Right renal pelvis (tissue), 4 donors: ENCODE data around the gene BCKDK. TPM values are rescaled to one million over a fixed set of nuclear protein-coding genes. Genes with fewer than 3 reads are reported as not detected.

Experiments
- polyA plus RNA-seq, 4 donors: library from polyadenylated mRNA; unstranded; fragments of 120-200 nt; gene quantifications; one replicate each; pipeline ENCODE4 v1.2.1, GENCODE V29; 2013; ENCODE audit not compliant: insufficient read length in 4 of 4

The BCKDK gene
- polyA plus RNA-seq, 4 donors = 32.9 to 50.8 (median 35.8) TPM

Other genes starting within 250 kb of the BCKDK start
- 10 to 100 TPM; 39.5 to 50.6 (median 42.1) TPM for gene BCL7C, start 214.3 kb upstream of the BCKDK start, polyA plus RNA-seq
- 1 to 10 TPM; 6.6 to 7.5 (median 7.3) TPM for gene CTF1, start 211.8 kb upstream of the BCKDK start, polyA plus RNA-seq
- gene FBXL19, start 184.8 kb upstream of the BCKDK start, polyA plus RNA-seq = 10 to 100 TPM; 18.4 to 33.3 (median 23.6) TPM
- gene ORAI3, start 159.3 kb upstream of the BCKDK start, polyA plus RNA-seq = 10 to 100 TPM; 18.9 to 24.1 (median 20.3) TPM
- 10 to 100 TPM; 15.9 to 19.2 (median 16.4) TPM for gene SETD1A, start 150.6 kb upstream of the BCKDK start, polyA plus RNA-seq
- 10 to 100 TPM in 1 of 4 donors, 1 to 10 TPM in 3; 9.4 to 10.1 (median 9.7) TPM for gene HSD3B7, start 123.2 kb upstream of the BCKDK start, polyA plus RNA-seq
- 1 to 10 TPM in 3 of 4 donors, under 1 TPM in 1; 0.73 to 2.1 (median 1.2) TPM for gene STX1B, start 97.7 kb upstream of the BCKDK start, polyA plus RNA-seq
- gene STX4, start 74.8 kb upstream of the BCKDK start, polyA plus RNA-seq = 10 to 100 TPM; 31.8 to 41.9 (median 35.2) TPM
- gene ZNF668, start 34.1 kb upstream of the BCKDK start, polyA plus RNA-seq = 1 to 10 TPM; 3.9 to 7.6 (median 4.5) TPM
- 10 to 100 TPM; 11.2 to 14.5 (median 13.0) TPM for gene ZNF646, start 34.0 kb upstream of the BCKDK start, polyA plus RNA-seq
- gene PRSS53, start 19.4 kb upstream of the BCKDK start, polyA plus RNA-seq = 1 to 10 TPM; 1.1 to 1.4 (median 1.2) TPM
- 10 to 100 TPM; 64.9 to 90.5 (median 71.9) TPM for gene VKORC1, start 13.6 kb upstream of the BCKDK start, polyA plus RNA-seq
- 10 to 100 TPM; 63.3 to 68.3 (median 67.3) TPM for gene KAT8, start 9.3 kb downstream of the BCKDK start, polyA plus RNA-seq
- 10 to 100 TPM; 58.9 to 87.4 (median 63.5) TPM for gene PRSS8, start 27.3 kb downstream of the BCKDK start, polyA plus RNA-seq
- gene PRSS36, start 41.7 kb downstream of the BCKDK start, polyA plus RNA-seq = 1 to 10 TPM; 1.2 to 1.8 (median 1.6) TPM
- 100 to 1,000 TPM; 601 to 671 (median 647) TPM for gene FUS, start 71.8 kb downstream of the BCKDK start, polyA plus RNA-seq
- gene PYCARD, start 94.4 kb downstream of the BCKDK start, polyA plus RNA-seq = 10 to 100 TPM in 3 of 4 donors, 1 to 10 TPM in 1; 9.1 to 13.4 (median 10.9) TPM
- gene TRIM72, start 105.7 kb downstream of the BCKDK start, polyA plus RNA-seq = under 1 TPM; 0.08 to 0.17 (median 0.11) TPM
- gene PYDC1, start 108.7 kb downstream of the BCKDK start, polyA plus RNA-seq = not detected
- gene ITGAM, start 151.6 kb downstream of the BCKDK start, polyA plus RNA-seq = 1 to 10 TPM; 1.4 to 2.6 (median 1.8) TPM
- 1 to 10 TPM in 2 of 4 donors, under 1 TPM in 2; 0.48 to 1.1 (median 0.89) TPM for gene ITGAX, start 246.8 kb downstream of the BCKDK start, polyA plus RNA-seq